Neural progenitor cell (in vitro differentiated cells): ENCODE results near the gene SIRT7.

Source experiments
- EZH2phosphoT487 ChIP-seq: fragments of 200-600 bp; sonication (generic); IDR thresholded peaks from 2 replicates; pipeline ENCODE4 v1.6.1; 2017; ENCODE audit warnings: antibody characterized with exemption
- TF ChIP-seq, protein P1 (sequence below): fragments of 200-600 bp; sonication (generic); IDR thresholded peaks from 2 replicates; pipeline ENCODE4 v1.5.1; 2017; ENCODE audit warnings: antibody characterized with exemption, mild to moderate bottlenecking

DNA sequence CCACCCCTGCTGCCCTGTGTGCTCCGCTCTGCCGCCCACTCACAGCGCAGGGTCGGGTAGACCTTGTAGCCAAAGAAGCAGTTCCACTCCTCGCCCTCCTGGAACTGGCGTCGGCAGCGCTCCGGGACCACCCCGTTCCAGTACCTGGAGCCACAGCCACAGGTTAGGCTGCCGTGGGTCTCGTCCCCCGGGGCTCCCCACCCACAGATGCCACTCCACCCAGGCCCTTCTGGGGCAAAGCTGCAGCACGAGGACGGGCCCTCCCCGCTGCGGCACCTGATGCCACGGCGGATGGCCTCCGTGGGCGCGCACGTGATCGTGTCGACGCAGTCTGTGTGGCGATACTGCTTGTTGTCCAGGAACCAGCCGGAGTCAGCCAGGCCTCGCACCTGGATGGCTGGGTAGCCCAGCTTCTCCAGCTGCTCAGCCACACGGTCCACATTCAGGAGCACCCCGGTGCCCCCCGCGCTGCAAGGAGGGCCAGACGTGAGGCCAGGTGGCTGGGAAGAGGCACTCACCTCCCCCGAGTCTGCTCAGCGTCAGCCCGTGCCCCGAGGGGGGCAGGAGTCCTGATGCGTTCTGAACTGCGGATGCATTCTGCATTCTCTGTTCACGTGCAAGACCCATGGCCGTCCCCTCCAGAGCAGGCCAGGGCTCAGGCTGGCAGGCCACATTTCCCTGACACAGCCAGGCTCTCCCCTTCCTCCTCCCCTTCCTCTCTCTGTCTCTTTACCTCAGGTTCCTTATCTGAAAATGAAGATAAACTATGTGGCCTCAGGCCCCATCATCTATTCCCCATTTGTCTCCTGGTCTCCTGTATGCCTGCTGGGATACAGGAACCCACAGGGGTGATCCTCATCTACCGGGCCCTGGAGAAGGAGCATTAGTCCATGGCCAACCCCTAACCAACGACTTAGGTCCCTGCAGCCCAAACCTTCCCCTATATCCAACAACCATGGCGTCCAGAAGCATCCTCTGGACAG lies 38.9 kb upstream of the SIRT7 start:
- TF ChIP-seq, protein P1, sequence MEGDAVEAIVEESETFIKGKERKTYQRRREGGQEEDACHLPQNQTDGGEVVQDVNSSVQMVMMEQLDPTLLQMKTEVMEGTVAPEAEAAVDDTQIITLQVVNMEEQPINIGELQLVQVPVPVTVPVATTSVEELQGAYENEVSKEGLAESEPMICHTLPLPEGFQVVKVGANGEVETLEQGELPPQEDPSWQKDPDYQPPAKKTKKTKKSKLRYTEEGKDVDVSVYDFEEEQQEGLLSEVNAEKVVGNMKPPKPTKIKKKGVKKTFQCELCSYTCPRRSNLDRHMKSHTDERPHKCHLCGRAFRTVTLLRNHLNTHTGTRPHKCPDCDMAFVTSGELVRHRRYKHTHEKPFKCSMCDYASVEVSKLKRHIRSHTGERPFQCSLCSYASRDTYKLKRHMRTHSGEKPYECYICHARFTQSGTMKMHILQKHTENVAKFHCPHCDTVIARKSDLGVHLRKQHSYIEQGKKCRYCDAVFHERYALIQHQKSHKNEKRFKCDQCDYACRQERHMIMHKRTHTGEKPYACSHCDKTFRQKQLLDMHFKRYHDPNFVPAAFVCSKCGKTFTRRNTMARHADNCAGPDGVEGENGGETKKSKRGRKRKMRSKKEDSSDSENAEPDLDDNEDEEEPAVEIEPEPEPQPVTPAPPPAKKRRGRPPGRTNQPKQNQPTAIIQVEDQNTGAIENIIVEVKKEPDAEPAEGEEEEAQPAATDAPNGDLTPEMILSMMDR = no peak
- TF ChIP-seq EZH2phosphoT487 = no peak
